ENCODE measurements around the gene MSH5. TPM values are rescaled to one million over a fixed set of nuclear protein-coding genes. Genes with fewer than 3 reads are reported as not detected.

Gene MSH5
- total RNA-seq, 6 experiments from 2014 or later = 3.2 to 8.5 (median 4.3) TPM

DNA sequence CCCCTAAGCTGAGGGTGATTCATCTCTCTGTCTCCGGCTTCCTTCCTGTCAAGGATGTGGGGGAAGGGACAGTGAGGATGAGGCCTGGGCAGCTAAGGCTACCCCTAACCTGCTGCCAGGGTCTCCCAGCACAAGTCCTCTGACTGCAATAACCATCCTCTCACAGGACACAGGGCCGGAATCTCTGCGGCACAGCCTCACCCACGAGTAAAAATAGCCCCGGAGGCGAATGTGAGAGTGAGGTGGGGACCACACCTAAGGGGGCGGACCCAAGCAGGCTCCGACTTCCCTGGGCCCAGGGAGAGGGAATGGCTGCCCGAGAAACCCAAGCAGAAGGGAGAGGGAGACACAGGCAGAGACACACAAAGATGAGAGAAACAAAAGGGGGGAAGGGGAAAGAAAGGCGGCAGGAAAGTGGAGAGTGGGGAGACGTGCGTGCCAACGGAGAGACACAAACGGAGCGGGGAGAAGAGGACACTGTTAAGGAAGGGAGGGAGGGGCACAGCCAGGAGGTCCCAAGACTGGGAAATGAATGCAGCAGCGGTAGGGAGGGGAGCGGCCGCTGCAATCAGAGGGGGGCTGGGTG lies 4.9 kb upstream of the MSH5 start:
- intact Hi-C loops (cut with DNase I) = no loop called here
- Histone ChIP-seq H3K36me3 (peaks cover 8 to 34% (median 15%) of the 10 kb centered on the region in 4 donors), H3K9me3 (no peaks in the 10 kb centered on the region), H3K4me3 (peak overlapping the region; percentile 58 to 74 (median 71)), H3K27ac (peak overlapping the region; percentile 68 to 97 (median 74)), H3K27me3 (no peaks in the 10 kb centered on the region), H3K4me1 (peaks cover 0 to 38% (median 5%) of the 10 kb centered on the region in 4 donors)
- 15% methylated on average over 15 of the region's 18 CpGs for WGBS (ENCODE audit: insufficient coverage, low coverage, low lambda C conversion rate, missing lambda C conversion rate)
- DNase-seq (peak in 1 of 3 donors; percentile 51), ATAC-seq (peak in 2 of 4 donors; percentile 21 to 31)
- TF ChIP-seq POLR2A (IDR thresholded peaks at IDR 0.05) = no peak
- TF ChIP-seq, protein P1, sequence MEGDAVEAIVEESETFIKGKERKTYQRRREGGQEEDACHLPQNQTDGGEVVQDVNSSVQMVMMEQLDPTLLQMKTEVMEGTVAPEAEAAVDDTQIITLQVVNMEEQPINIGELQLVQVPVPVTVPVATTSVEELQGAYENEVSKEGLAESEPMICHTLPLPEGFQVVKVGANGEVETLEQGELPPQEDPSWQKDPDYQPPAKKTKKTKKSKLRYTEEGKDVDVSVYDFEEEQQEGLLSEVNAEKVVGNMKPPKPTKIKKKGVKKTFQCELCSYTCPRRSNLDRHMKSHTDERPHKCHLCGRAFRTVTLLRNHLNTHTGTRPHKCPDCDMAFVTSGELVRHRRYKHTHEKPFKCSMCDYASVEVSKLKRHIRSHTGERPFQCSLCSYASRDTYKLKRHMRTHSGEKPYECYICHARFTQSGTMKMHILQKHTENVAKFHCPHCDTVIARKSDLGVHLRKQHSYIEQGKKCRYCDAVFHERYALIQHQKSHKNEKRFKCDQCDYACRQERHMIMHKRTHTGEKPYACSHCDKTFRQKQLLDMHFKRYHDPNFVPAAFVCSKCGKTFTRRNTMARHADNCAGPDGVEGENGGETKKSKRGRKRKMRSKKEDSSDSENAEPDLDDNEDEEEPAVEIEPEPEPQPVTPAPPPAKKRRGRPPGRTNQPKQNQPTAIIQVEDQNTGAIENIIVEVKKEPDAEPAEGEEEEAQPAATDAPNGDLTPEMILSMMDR (IDR thresholded peaks at IDR 0.05) = no peak

DNA sequence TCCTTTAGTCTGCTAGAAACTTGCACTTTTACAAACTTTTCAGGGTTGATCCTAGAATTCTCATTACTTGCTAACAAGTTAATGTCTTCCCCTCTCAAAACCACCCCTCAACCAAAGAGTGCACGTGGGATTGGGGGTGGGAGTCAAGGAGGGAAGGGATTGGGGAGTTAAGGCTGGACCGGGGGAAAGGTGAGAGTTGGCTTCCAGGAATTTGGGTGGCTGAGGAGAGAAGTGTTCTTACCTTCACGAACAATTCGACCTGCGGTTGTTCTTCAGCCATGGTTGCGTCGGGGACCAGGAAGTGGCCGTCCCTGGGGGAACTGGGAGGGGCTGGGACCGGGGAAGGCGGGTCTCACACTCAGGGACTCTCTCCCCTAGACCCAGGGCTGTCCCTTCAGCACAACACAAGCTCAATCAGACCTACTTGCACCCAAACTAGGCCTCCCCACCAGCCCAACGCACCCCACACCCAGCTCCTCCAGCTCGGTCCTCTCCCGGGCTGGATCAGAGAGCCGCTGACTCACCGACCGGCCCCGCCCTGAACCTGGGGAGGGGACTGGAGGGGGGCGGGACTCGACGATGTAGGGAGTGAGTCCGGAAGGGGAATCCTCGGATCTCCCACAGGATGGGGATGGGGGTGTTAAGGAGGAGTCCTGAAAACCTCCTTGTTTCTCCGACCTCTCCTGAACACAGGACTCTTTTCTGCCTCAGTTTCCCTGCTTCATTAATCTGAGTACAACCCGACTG lies 3.6 kb upstream of the MSH5 start, which contains the start of gene CLIC1:
Gene CLIC1 (minus strand): TSS at position 510 of the 747 bp plus-strand sequence. CDS start 230 bp downstream, at position 280.
- Histone ChIP-seq H3K36me3 (peaks cover 8 to 29% (median 15%) of the 10 kb centered on the region in 4 donors), H3K9me3 (no peaks in the 10 kb centered on the region), H3K27ac (peak within 1 kb of the TSS; percentile 87 to 97 (median 93)), H3K4me3 (peak within 1 kb of the TSS; percentile 58 to 74 (median 71)), H3K27me3 (no peaks in the 10 kb centered on the region), H3K4me1 (peaks cover 0 to 42% (median 5%) of the 10 kb centered on the region in 4 donors)
- peak; percentile 42 to 61 (median 54) for ATAC-seq
- WGBS (ENCODE audit: insufficient coverage, low coverage, low lambda C conversion rate, missing lambda C conversion rate) = 0% methylated on average over 12 of the region's 24 CpGs
- peak; percentile 85 to 89 (median 88) for DNase-seq
- intact Hi-C loops (cut with DNase I) = no loop called here
- TF ChIP-seq POLR2A (IDR thresholded peaks at IDR 0.05) = peak; percentile 90
- TF ChIP-seq, protein P1 (IDR thresholded peaks at IDR 0.05) = no peak

DNA sequence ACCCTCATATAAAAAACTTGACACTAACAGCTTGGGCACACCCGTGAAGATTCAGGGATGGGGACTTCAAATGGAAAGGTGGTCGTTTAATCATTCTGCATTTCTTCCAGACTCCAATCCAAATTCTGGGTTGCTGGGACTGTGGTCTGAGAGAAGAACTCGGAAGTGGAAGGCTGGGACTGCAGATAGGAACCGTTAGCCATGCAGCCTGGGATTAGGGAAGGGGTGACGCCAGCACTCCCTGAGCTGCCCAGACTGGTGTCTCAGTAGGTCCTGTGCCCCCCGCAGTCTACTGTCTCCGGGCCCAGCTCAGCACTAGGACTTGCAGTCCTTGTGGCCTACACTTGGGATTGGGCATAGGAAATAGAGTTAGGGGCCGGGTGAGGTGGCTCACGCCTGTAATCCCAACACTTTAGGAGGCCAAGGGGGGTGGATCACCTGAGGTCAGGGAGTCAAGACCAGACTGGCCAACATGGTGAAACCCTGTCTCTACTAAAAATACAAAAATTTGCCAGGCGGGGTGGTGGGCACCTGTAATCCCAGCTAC lies 3.0 kb upstream of the MSH5 start:
- no peaks in the 10 kb centered on the region for H3K9me3 ChIP-seq
- H3K27ac ChIP-seq = peak overlapping the region; percentile 87 to 97 (median 93)
- DNase-seq (peak in 1 of 3 donors; percentile 33), ATAC-seq (no peak)
- 37% methylated on average over 7 of the region's 10 CpGs for WGBS (ENCODE audit: insufficient coverage, low coverage, low lambda C conversion rate, missing lambda C conversion rate)
- peaks cover 8 to 22% (median 14%) of the 10 kb centered on the region in 4 donors for H3K36me3 ChIP-seq
- peaks cover 0 to 42% (median 5%) of the 10 kb centered on the region in 4 donors for H3K4me1 ChIP-seq
- peak overlapping the region; percentile 58 to 74 (median 71) for H3K4me3 ChIP-seq
- no peaks in the 10 kb centered on the region for H3K27me3 ChIP-seq
- intact Hi-C loops (cut with DNase I) = no loop called here
- no peak for TF ChIP-seq POLR2A (IDR thresholded peaks at IDR 0.05)

DNA sequence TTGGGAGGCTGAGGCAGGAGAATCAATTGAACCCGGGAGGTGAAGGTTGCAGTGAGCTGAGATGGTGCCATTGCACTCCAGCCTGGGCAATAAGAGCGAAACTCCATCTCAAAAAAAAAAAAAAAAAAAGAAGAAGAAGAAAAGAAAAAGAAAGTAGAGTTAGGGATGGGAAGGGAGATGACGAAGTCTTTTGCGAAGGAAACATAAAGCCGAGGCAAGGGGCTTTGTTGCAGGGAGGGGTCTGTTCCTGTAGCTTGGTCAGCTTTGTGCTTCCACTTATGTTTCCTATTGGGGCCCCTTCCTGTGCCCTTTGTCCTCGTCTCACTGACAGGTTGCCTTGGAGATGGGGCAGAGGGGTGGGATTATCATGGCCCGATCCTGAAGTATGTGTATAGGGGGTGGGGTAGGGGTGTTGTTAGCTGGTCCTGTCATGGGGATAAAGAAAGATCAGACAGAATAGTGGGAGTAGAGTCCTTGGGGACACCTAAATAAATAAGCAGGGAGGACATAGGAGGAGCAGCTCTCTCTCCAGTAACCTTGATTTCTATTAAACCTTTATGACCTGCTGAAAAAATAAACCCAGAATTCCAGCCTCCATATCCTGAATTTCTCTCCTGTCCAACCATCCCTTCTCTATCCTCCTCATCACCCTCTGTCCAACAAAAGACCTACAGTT lies 2.4 kb upstream of the MSH5 start:
- DNase-seq = no peak
- Histone ChIP-seq H3K9me3 (no peaks in the 10 kb centered on the region), H3K27ac (peak overlapping the region; percentile 87 to 97 (median 93)), H3K27me3 (no peaks in the 10 kb centered on the region), H3K4me1 (peaks cover 0 to 42% (median 5%) of the 10 kb centered on the region in 4 donors), H3K4me3 (peak overlapping the region in 1 of 3 donors; percentile 74), H3K36me3 (peaks cover 5 to 16% (median 11%) of the 10 kb centered on the region in 4 donors)
- intact Hi-C loops (cut with DNase I) = no loop called here
- 24% methylated on average over 7 of the region's 7 CpGs for WGBS (ENCODE audit: insufficient coverage, low coverage, low lambda C conversion rate, missing lambda C conversion rate)
- TF ChIP-seq, protein P1 (IDR thresholded peaks at IDR 0.05) = no peak
- no peak for ATAC-seq
